ENCODE measurements around the gene KLC4.

Gene KLC4

GRCh38 chr6:43120944-43121913 lies 61.8 kb downstream of the KLC4 start:
- Histone ChIP-seq H3K9me3 (ENCODE audit: low read length) (no peaks in the 10 kb centered on the region), H3K9me2 (ENCODE audit: low read depth, low read length) (no peaks in the 10 kb centered on the region), H3K27ac (ENCODE audit: low read depth, low read length, poor library complexity, severe bottlenecking) (no peak overlapping the region), H3K4me3 (ENCODE audit: low read depth, low read length, poor library complexity, severe bottlenecking) (no peak overlapping the region), H3K79me2 (ENCODE audit: insufficient read depth, low read length) (no peaks in the 10 kb centered on the region), H3F3A (ENCODE audit: insufficient read depth, low read length) (no peaks in the 10 kb centered on the region), H3K4me1 (ENCODE audit: insufficient read depth, low read length, severe bottlenecking) (no peaks in the 10 kb centered on the region), H3K9ac (ENCODE audit: low read length) (no peak overlapping the region), H3K36me3 (ENCODE audit: insufficient read depth, low read length) (no peaks in the 10 kb centered on the region), H3K27me3 (ENCODE audit: insufficient read depth, low read length) (peaks cover 4% of the 10 kb centered on the region; the same call in 1 of the 2 replicates), H2AFZ (ENCODE audit: low read length) (no peak overlapping the region), H3K4me2 (ENCODE audit: low read length) (no peak overlapping the region), H4K20me1 (ENCODE audit: insufficient read depth, low read length) (no peaks in the 10 kb centered on the region)
- TF ChIP-seq EZH2 (IDR thresholded peaks at IDR 0.05; ENCODE audit: borderline replicate concordance, low read length) (no peak), CTCF (IDR thresholded peaks at IDR 0.05; ENCODE audit: low read length) (no peak)

GRCh38 chr6:43122146-43122545 lies 62.7 kb downstream of the KLC4 start:
- Histone ChIP-seq H3K4me2 (ENCODE audit: low read length) (no peak overlapping the region), H3K79me2 (ENCODE audit: insufficient read depth, low read length) (no peaks in the 10 kb centered on the region), H3K9me2 (ENCODE audit: low read depth, low read length) (no peaks in the 10 kb centered on the region), H3K4me1 (ENCODE audit: insufficient read depth, low read length, severe bottlenecking) (no peaks in the 10 kb centered on the region), H3K27me3 (ENCODE audit: insufficient read depth, low read length) (peaks cover 4% of the 10 kb centered on the region; the same call in 1 of the 2 replicates), H3K4me3 (ENCODE audit: low read depth, low read length, poor library complexity, severe bottlenecking) (no peak overlapping the region), H3F3A (ENCODE audit: insufficient read depth, low read length) (no peaks in the 10 kb centered on the region), H3K9ac (ENCODE audit: low read length) (no peak overlapping the region), H2AFZ (ENCODE audit: low read length) (no peak overlapping the region), H3K36me3 (ENCODE audit: insufficient read depth, low read length) (no peaks in the 10 kb centered on the region), H3K9me3 (ENCODE audit: low read length) (no peaks in the 10 kb centered on the region), H4K20me1 (ENCODE audit: insufficient read depth, low read length) (no peaks in the 10 kb centered on the region), H3K27ac (ENCODE audit: low read depth, low read length, poor library complexity, severe bottlenecking) (no peak overlapping the region)
- TF ChIP-seq EZH2 (IDR thresholded peaks at IDR 0.05; ENCODE audit: borderline replicate concordance, low read length) (no peak), CTCF (IDR thresholded peaks at IDR 0.05; ENCODE audit: low read length) (no peak)

- TF ChIP-seq EZH2 (IDR thresholded peaks at IDR 0.05; ENCODE audit: borderline replicate concordance, low read length) (no peak), CTCF (IDR thresholded peaks at IDR 0.05; ENCODE audit: low read length) (no peak)
- H3K27ac ChIP-seq (ENCODE audit: low read depth, low read length, poor library complexity, severe bottlenecking) = no peak overlapping the region
- H3F3A ChIP-seq (ENCODE audit: insufficient read depth, low read length) = no peaks in the 10 kb centered on the region
- H3K9me3 ChIP-seq (ENCODE audit: low read length) = no peaks in the 10 kb centered on the region
- no peaks in the 10 kb centered on the region for H3K79me2 ChIP-seq (ENCODE audit: insufficient read depth, low read length)
- no peak overlapping the region for H2AFZ ChIP-seq (ENCODE audit: low read length)
- H4K20me1 ChIP-seq (ENCODE audit: insufficient read depth, low read length) = no peaks in the 10 kb centered on the region
- no peak overlapping the region for H3K9ac ChIP-seq (ENCODE audit: low read length)
- H3K9me2 ChIP-seq (ENCODE audit: low read depth, low read length) = no peaks in the 10 kb centered on the region
- H3K4me1 ChIP-seq (ENCODE audit: insufficient read depth, low read length, severe bottlenecking) = no peaks in the 10 kb centered on the region
- no peaks in the 10 kb centered on the region for H3K36me3 ChIP-seq (ENCODE audit: insufficient read depth, low read length)
- peaks cover 4% of the 10 kb centered on the region; the same call in 1 of the 2 replicates for H3K27me3 ChIP-seq (ENCODE audit: insufficient read depth, low read length)
- H3K4me2 ChIP-seq (ENCODE audit: low read length) = no peak overlapping the region
- no peak overlapping the region for H3K4me3 ChIP-seq (ENCODE audit: low read depth, low read length, poor library complexity, severe bottlenecking)
Observed at GRCh38 chr6:43123461-43124314, 64.3 kb downstream of the KLC4 start.
